Transverse colon (tissue), 4 donors: Measurements from ENCODE around the gene SLMAP. TPM values are rescaled to one million over a fixed set of nuclear protein-coding genes. Genes with fewer than 3 reads are reported as not detected.

ENCODE experiments used
- DNase-seq: peaks from one replicate; pipeline ENCODE4 v3.0.0-alpha.2; 2019
- H3K27ac ChIP-seq, 4 donors: fragments of 200-600 bp; sonication (generic); 2 replicates each; pipeline ENCODE4 v1.5.1; 2016 to 2018; ENCODE audit warnings: inconsistent platforms in 4 of 4
- H3K27me3 ChIP-seq: fragments of 200-600 bp; sonication (generic); 2 replicates; pipeline ENCODE4 v1.5.1; 2017; ENCODE audit warnings: inconsistent platforms
- H3K36me3 ChIP-seq, 4 donors: fragments of 200-600 bp; sonication (generic); 2 replicates each; pipeline ENCODE4 v1.5.1; 2017 to 2019; ENCODE audit warnings: inconsistent platforms in 4 of 4
- H3K4me1 ChIP-seq, 4 donors: fragments of 200-600 bp; sonication (generic); 2 replicates each; pipeline ENCODE4 v1.5.1; 2017 to 2020; ENCODE audit warnings: inconsistent platforms in 4 of 4
- H3K4me3 ChIP-seq, 4 donors: fragments of 200-600 bp; sonication (generic); 1 replicate in 1 of 4; 2 replicates in 3 of 4; pipeline versions ENCODE4 v1.5.1 to v1.6.1; 2017 to 2019; ENCODE audit warnings: inconsistent platforms in 4 of 4
- H3K9me3 ChIP-seq, 2 donors: fragments of 200-600 bp; sonication (generic); 2 replicates each; pipeline ENCODE4 v1.5.1; 2017 to 2019; ENCODE audit warnings: inconsistent platforms in 2 of 2
- CTCF ChIP-seq, 5 experiments: fragments of 200-600 bp in 3 of 5; fragments of 450-650 bp in 2 of 5; sonication (generic) in 3 of 5; IDR thresholded peaks; 1 replicate in 2 of 5; 2 replicates in 3 of 5; pipeline ENCODE4 v1.5.1; 2016 to 2017; ENCODE audit warnings: antibody characterized with exemption in 5 of 5, inconsistent platforms in 3 of 5, mild to moderate bottlenecking in 2 of 5, moderate library complexity in 1 of 5
- EP300 ChIP-seq: sonication (generic); formaldehyde crosslinking; IDR thresholded peaks from one replicate; pipeline ENCODE4 v1.6.1; 2017; ENCODE audit warnings: antibody characterized with exemption, low read depth
- POLR2A ChIP-seq: fragments of 450-650 bp; IDR thresholded peaks from one replicate; pipeline ENCODE4 v1.6.1; 2016; ENCODE audit warnings: antibody characterized with exemption, mild to moderate bottlenecking, moderate library complexity
- POLR2AphosphoS5 ChIP-seq, 3 donors: sonication (generic); formaldehyde crosslinking; IDR thresholded peaks; one replicate each; pipeline ENCODE4 v1.6.1; 2016; ENCODE audit warnings: antibody characterized with exemption in 3 of 3
- WGBS, 2 donors: methylation state at CpG; one replicate each; pipeline ENCODE4 v1.1.5; 2018; ENCODE audit warnings: low coverage in 1 of 2; 5-methylcytosine and 5-hydroxymethylcytosine counted together
- in situ Hi-C, 4 donors: fragments of 200-750 bp; cut with MboI; loops; one replicate each; pipeline versions ENCODE4 v1.15.0 to v1.15.1; 2017; ENCODE audit warnings: low sequenced_read_pairs in 3 of 4, low pct_ligation_motif_present in 1 of 4, low pct_unique_long_range_greater_than_20kb in 1 of 4
- intact Hi-C: fragments of 100-400 bp; cut with DNase I; formaldehyde crosslinking; loops from one replicate; pipeline ENCODE4 v1.15.1; 2023; ENCODE audit warnings: low total_unique reads
- total RNA-seq, 4 donors: library from RNA; depleted of rRNA; stranded (reverse); fragments of >200 nt; gene quantifications; one replicate each; pipeline ENCODE4 v1.1.0, GENCODE V29; 2016

The SLMAP gene
- total RNA-seq, 4 donors from 2014 or later: 111 to 162 (median 119) TPM

DNA sequence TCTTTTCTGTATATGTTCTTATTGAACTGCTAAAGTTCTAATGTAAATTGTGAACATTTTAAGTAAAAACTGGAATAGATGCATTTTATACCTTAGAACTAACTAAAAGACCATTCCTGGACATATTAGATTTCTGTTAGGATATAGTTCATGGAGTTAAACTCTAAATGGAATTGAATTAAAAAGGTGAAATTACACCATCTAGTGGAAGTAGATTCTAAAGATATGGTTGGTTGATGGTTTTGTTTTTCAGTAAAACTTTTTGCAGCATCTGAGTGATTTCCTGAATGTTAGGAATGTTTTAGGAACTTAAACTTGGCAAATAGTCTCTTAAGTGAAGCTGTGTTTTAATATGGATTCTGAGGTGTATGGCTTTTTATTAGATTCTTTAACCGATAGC lies 96.8 kb downstream of the SLMAP start:
- Histone ChIP-seq H3K4me1 (no peaks in the 10 kb centered on the region), H3K27ac (no peak overlapping the region), H3K9me3 (no peaks in the 10 kb centered on the region), H3K36me3 (peaks cover 0 to 3% (median 2%) of the 10 kb centered on the region in 4 donors), H3K4me3 (no peak overlapping the region), H3K27me3 (no peaks in the 10 kb centered on the region)
- intact Hi-C loops: no loop called here
- no peak for DNase-seq
- in situ Hi-C loops: no loop called here
- WGBS, 2 donors: 94 to 96% methylated on average over 1 of the region's 1 CpG
- TF ChIP-seq EP300 (no peak), CTCF (IDR thresholded peaks at IDR 0.05) (peak in 4 of 5 experiments; percentile 11 to 23 (median 18))

DNA sequence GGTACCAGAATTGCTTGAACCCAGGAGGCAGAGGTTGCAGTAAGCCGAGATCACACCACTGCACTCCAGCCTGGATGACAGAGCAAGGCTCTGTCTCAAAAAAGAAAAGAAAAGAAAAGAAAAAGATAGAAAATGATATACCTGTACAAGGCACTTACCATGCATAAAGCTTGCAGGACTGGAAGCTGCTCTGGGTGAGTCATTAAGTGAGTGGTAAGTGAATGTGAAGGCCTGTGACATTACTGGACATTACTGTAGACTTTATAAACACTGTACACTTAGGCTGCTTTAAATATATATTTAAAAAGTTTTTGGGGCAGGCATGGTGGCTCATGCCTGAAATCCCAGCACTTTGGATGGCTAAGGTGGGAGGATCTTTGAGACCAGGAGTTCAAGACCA lies 99.2 kb downstream of the SLMAP start:
- no peaks in the 10 kb centered on the region for H3K27me3 ChIP-seq
- H3K36me3 ChIP-seq: peaks cover 0 to 14% (median 3%) of the 10 kb centered on the region in 4 donors
- H3K27ac ChIP-seq: no peak overlapping the region
- intact Hi-C loops: no loop called here
- DNase-seq: no peak
- no peaks in the 10 kb centered on the region for H3K4me1 ChIP-seq
- H3K9me3 ChIP-seq: no peaks in the 10 kb centered on the region
- in situ Hi-C loops: no loop called here
- no peak overlapping the region for H3K4me3 ChIP-seq
- no peak for TF ChIP-seq POLR2A
- no peak for TF ChIP-seq POLR2AphosphoS5 (IDR thresholded peaks at IDR 0.05)
- no peak for TF ChIP-seq CTCF (IDR thresholded peaks at IDR 0.05)
- no peak for TF ChIP-seq EP300
- 89 to 96% methylated on average over 1 of the region's 1 CpG for WGBS, 2 donors

DNA sequence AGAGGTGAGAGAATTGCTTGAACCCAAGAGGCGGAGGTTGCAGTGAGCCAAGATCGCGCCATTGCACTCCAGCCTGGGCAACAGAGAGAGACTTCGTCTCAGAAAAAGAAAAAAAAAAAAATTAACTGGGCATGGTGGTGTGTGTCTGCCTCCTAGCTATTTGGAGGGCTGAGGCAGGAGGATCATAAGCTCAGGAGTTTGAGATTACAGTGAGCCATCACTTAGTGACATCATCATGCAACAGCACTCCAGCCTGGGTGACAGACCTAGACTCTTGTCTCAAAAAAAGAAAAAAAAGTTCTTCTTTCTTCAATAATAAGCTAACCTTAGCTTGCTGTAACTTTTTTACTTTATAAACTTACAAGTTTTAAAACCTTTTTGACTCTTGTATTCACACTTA lies 99.8 kb downstream of the SLMAP start:
- no peaks in the 10 kb centered on the region for H3K9me3 ChIP-seq
- no peak overlapping the region for H3K27ac ChIP-seq
- in situ Hi-C loops (no loop called here), intact Hi-C loops (no loop called here)
- no peak overlapping the region for H3K4me3 ChIP-seq
- H3K4me1 ChIP-seq: no peaks in the 10 kb centered on the region
- DNase-seq: no peak
- no peaks in the 10 kb centered on the region for H3K27me3 ChIP-seq
- TF ChIP-seq POLR2A (no peak), CTCF (IDR thresholded peaks at IDR 0.05) (no peak), EP300 (no peak), POLR2AphosphoS5 (IDR thresholded peaks at IDR 0.05) (no peak)
- peaks cover 0 to 18% (median 3%) of the 10 kb centered on the region in 4 donors for H3K36me3 ChIP-seq
- 92 to 93% methylated on average over 2 to 4 of the region's 4 CpGs for WGBS, 2 donors

GRCh38 chr3:57856675-57857074 lies 100.6 kb downstream of the SLMAP start:
- H3K4me1 ChIP-seq: no peaks in the 10 kb centered on the region
- in situ Hi-C loops: no loop called here
- intact Hi-C loops: no loop called here
- H3K27me3 ChIP-seq: no peaks in the 10 kb centered on the region
- DNase-seq: no peak
- H3K27ac ChIP-seq: no peak overlapping the region
- TF ChIP-seq POLR2A (no peak), EP300 (no peak), POLR2AphosphoS5 (IDR thresholded peaks at IDR 0.05) (no peak), CTCF (IDR thresholded peaks at IDR 0.05) (no peak)
- peaks cover 0 to 24% (median 3%) of the 10 kb centered on the region in 4 donors for H3K36me3 ChIP-seq
- no peaks in the 10 kb centered on the region for H3K9me3 ChIP-seq
- no peak overlapping the region for H3K4me3 ChIP-seq
- 60 to 66% methylated on average over 2 of the region's 2 CpGs for WGBS, 2 donors
